ENCODE results near the gene SMG7.

The SMG7 gene

GRCh38 chr1:183457449-183457848 is 14.8 kb upstream of the SMG7 start:
- TF ChIP-seq FOXP2 (optimal IDR thresholded peaks at IDR 0.05; ENCODE audit: borderline replicate concordance, extremely low read depth, extremely low read length, insufficient read depth) (no peak), POLR2AphosphoS5 (IDR thresholded peaks at IDR 0.05; ENCODE audit: low read depth, low read length) (no peak), TAF1 (IDR thresholded peaks at IDR 0.05; ENCODE audit: borderline replicate concordance, insufficient read depth, low read length) (no peak), REST (IDR thresholded peaks at IDR 0.05; ENCODE audit: insufficient read depth in 1 of 2, low read depth in 2 of 2, low read length in 2 of 2) (no peak), SIN3A (IDR thresholded peaks at IDR 0.05; ENCODE audit: borderline replicate concordance, insufficient read depth, low read length) (no peak)

GRCh38 chr1:183460596-183460995 is 11.7 kb upstream of the SMG7 start:
- TF ChIP-seq TAF1 (IDR thresholded peaks at IDR 0.05; ENCODE audit: borderline replicate concordance, insufficient read depth, low read length): no peak
- TF ChIP-seq FOXP2 (optimal IDR thresholded peaks at IDR 0.05; ENCODE audit: borderline replicate concordance, extremely low read depth, extremely low read length, insufficient read depth): no peak
- no peak for TF ChIP-seq REST (IDR thresholded peaks at IDR 0.05; ENCODE audit: insufficient read depth in 1 of 2, low read depth in 2 of 2, low read length in 2 of 2)
- no peak for TF ChIP-seq POLR2AphosphoS5 (IDR thresholded peaks at IDR 0.05; ENCODE audit: low read depth, low read length)
- TF ChIP-seq SIN3A (IDR thresholded peaks at IDR 0.05; ENCODE audit: borderline replicate concordance, insufficient read depth, low read length): no peak

GRCh38 chr1:183461350-183461749 is 10.9 kb upstream of the SMG7 start:
- TF ChIP-seq REST (IDR thresholded peaks at IDR 0.05; ENCODE audit: insufficient read depth in 1 of 2, low read depth in 2 of 2, low read length in 2 of 2): no peak
- no peak for TF ChIP-seq FOXP2 (optimal IDR thresholded peaks at IDR 0.05; ENCODE audit: borderline replicate concordance, extremely low read depth, extremely low read length, insufficient read depth)
- no peak for TF ChIP-seq POLR2AphosphoS5 (IDR thresholded peaks at IDR 0.05; ENCODE audit: low read depth, low read length)
- no peak for TF ChIP-seq TAF1 (IDR thresholded peaks at IDR 0.05; ENCODE audit: borderline replicate concordance, insufficient read depth, low read length)
- TF ChIP-seq SIN3A (IDR thresholded peaks at IDR 0.05; ENCODE audit: borderline replicate concordance, insufficient read depth, low read length): no peak

GRCh38 chr1:183463566-183463965 is 8.7 kb upstream of the SMG7 start:
- TF ChIP-seq REST (IDR thresholded peaks at IDR 0.05; ENCODE audit: insufficient read depth in 1 of 2, low read depth in 2 of 2, low read length in 2 of 2): no peak
- TF ChIP-seq FOXP2 (optimal IDR thresholded peaks at IDR 0.05; ENCODE audit: borderline replicate concordance, extremely low read depth, extremely low read length, insufficient read depth): no peak
- no peak for TF ChIP-seq POLR2AphosphoS5 (IDR thresholded peaks at IDR 0.05; ENCODE audit: low read depth, low read length)
- TF ChIP-seq TAF1 (IDR thresholded peaks at IDR 0.05; ENCODE audit: borderline replicate concordance, insufficient read depth, low read length): no peak
- TF ChIP-seq SIN3A (IDR thresholded peaks at IDR 0.05; ENCODE audit: borderline replicate concordance, insufficient read depth, low read length): no peak

GRCh38 chr1:183466781-183467180 is 5.5 kb upstream of the SMG7 start:
- TF ChIP-seq TAF1 (IDR thresholded peaks at IDR 0.05; ENCODE audit: borderline replicate concordance, insufficient read depth, low read length): no peak
- TF ChIP-seq REST (IDR thresholded peaks at IDR 0.05; ENCODE audit: insufficient read depth in 1 of 2, low read depth in 2 of 2, low read length in 2 of 2): no peak
- TF ChIP-seq POLR2AphosphoS5 (IDR thresholded peaks at IDR 0.05; ENCODE audit: low read depth, low read length): no peak
- no peak for TF ChIP-seq SIN3A (IDR thresholded peaks at IDR 0.05; ENCODE audit: borderline replicate concordance, insufficient read depth, low read length)
- TF ChIP-seq FOXP2 (optimal IDR thresholded peaks at IDR 0.05; ENCODE audit: borderline replicate concordance, extremely low read depth, extremely low read length, insufficient read depth): no peak
